GM12891 (cell line): ENCODE measurements around the gene FAM3D.
"Not testable (repeated sequence)": the region's sequence is repeated elsewhere in the genome, so short reads cannot be mapped to it uniquely, and the experiment has no call there.

ENCODE experiments used
- POLR2A ChIP-seq: IDR thresholded peaks from 2 replicates; pipeline ENCODE4 v1.6.1; 2011; ENCODE audit warnings: low read depth, low read length, control low read depth
- POLR2AphosphoS5 ChIP-seq: IDR thresholded peaks from 2 replicates; pipeline ENCODE4 v1.6.1; 2011; ENCODE audit warnings: low read depth, low read length, control low read depth
- SPI1 ChIP-seq: IDR thresholded peaks from 2 replicates; pipeline ENCODE4 v1.6.1; 2011; ENCODE audit warnings: low read depth, low read length, control low read depth

GRCh38 chr3:58678177-58678970 is 11.8 kb upstream of the FAM3D start:
- not testable (repeated sequence) for TF ChIP-seq POLR2A, POLR2AphosphoS5, SPI1
